ENCODE measurements around the gene EIF3J.

EIF3J gene

GRCh38 chr15:44595246-44595645 lies 58.3 kb downstream of the EIF3J start:
- H3K4me1 ChIP-seq (ENCODE audit: control insufficient read depth, insufficient read depth, low read length), result no peaks in the 10 kb centered on the region
- H3K27me3 ChIP-seq (ENCODE audit: control insufficient read depth, insufficient read depth, low read length), result no peaks in the 10 kb centered on the region
- no peak overlapping the region for H3K9ac ChIP-seq (ENCODE audit: low read length)
- H3K9me3 ChIP-seq (ENCODE audit: control insufficient read depth, insufficient read depth, low read depth, low read length), result no peaks in the 10 kb centered on the region
- peaks cover 79% of the 10 kb centered on the region for H3K36me3 ChIP-seq (ENCODE audit: control insufficient read depth, insufficient read depth, low read length)
- H3K27ac ChIP-seq (ENCODE audit: low read depth, low read length), result no peak overlapping the region
- H3K4me3 ChIP-seq (ENCODE audit: low read depth, low read length), result no peak overlapping the region

- Histone ChIP-seq H3K27me3 (ENCODE audit: control insufficient read depth, insufficient read depth, low read length) (no peaks in the 10 kb centered on the region), H3K36me3 (ENCODE audit: control insufficient read depth, insufficient read depth, low read length) (peaks cover 78% of the 10 kb centered on the region), H3K9ac (ENCODE audit: low read length) (no peak overlapping the region), H3K4me3 (ENCODE audit: low read depth, low read length) (no peak overlapping the region), H3K27ac (ENCODE audit: low read depth, low read length) (no peak overlapping the region), H3K4me1 (ENCODE audit: control insufficient read depth, insufficient read depth, low read length) (no peaks in the 10 kb centered on the region), H3K9me3 (ENCODE audit: control insufficient read depth, insufficient read depth, low read depth, low read length) (no peaks in the 10 kb centered on the region)
Observed at GRCh38 chr15:44595656-44596510, 58.9 kb downstream of the EIF3J start.

- H3K4me3 ChIP-seq (ENCODE audit: low read depth, low read length), result no peak overlapping the region
- peaks cover 72% of the 10 kb centered on the region for H3K36me3 ChIP-seq (ENCODE audit: control insufficient read depth, insufficient read depth, low read length)
- H3K27me3 ChIP-seq (ENCODE audit: control insufficient read depth, insufficient read depth, low read length), result no peaks in the 10 kb centered on the region
- no peaks in the 10 kb centered on the region for H3K9me3 ChIP-seq (ENCODE audit: control insufficient read depth, insufficient read depth, low read depth, low read length)
- H3K4me1 ChIP-seq (ENCODE audit: control insufficient read depth, insufficient read depth, low read length), result no peaks in the 10 kb centered on the region
- H3K27ac ChIP-seq (ENCODE audit: low read depth, low read length), result no peak overlapping the region
- H3K9ac ChIP-seq (ENCODE audit: low read length), result no peak overlapping the region
Observed at GRCh38 chr15:44596511-44597010, 59.6 kb downstream of the EIF3J start.

- Histone ChIP-seq H3K9me3 (ENCODE audit: control insufficient read depth, insufficient read depth, low read depth, low read length) (no peaks in the 10 kb centered on the region), H3K36me3 (ENCODE audit: control insufficient read depth, insufficient read depth, low read length) (peaks cover 64% of the 10 kb centered on the region), H3K9ac (ENCODE audit: low read length) (no peak overlapping the region), H3K27me3 (ENCODE audit: control insufficient read depth, insufficient read depth, low read length) (no peaks in the 10 kb centered on the region), H3K4me1 (ENCODE audit: control insufficient read depth, insufficient read depth, low read length) (no peaks in the 10 kb centered on the region), H3K27ac (ENCODE audit: low read depth, low read length) (no peak overlapping the region), H3K4me3 (ENCODE audit: low read depth, low read length) (no peak overlapping the region)
Observed at GRCh38 chr15:44598066-44598465, 61.1 kb downstream of the EIF3J start.

- peaks cover 66% of the 10 kb centered on the region for H3K36me3 ChIP-seq (ENCODE audit: control insufficient read depth, insufficient read depth, low read length)
Observed at GRCh38 chr15:44598892-44599291, 61.9 kb downstream of the EIF3J start.

GRCh38 chr15:44603126-44603525 lies 66.2 kb downstream of the EIF3J start:
- H3K4me3 ChIP-seq (ENCODE audit: low read depth, low read length), result no peak overlapping the region
- H3K27ac ChIP-seq (ENCODE audit: low read depth, low read length), result no peak overlapping the region
- H3K27me3 ChIP-seq (ENCODE audit: control insufficient read depth, insufficient read depth, low read length), result no peaks in the 10 kb centered on the region
- peaks cover 72% of the 10 kb centered on the region for H3K36me3 ChIP-seq (ENCODE audit: control insufficient read depth, insufficient read depth, low read length)
- no peaks in the 10 kb centered on the region for H3K4me1 ChIP-seq (ENCODE audit: control insufficient read depth, insufficient read depth, low read length)
- H3K9ac ChIP-seq (ENCODE audit: low read length), result no peak overlapping the region
- no peaks in the 10 kb centered on the region for H3K9me3 ChIP-seq (ENCODE audit: control insufficient read depth, insufficient read depth, low read depth, low read length)

More at GRCh38 chr15:44598892-44599291, 61.9 kb downstream of the EIF3J start:
- Histone ChIP-seq H3K27ac (ENCODE audit: low read depth, low read length) (no peak overlapping the region), H3K9ac (ENCODE audit: low read length) (no peak overlapping the region), H3K4me1 (ENCODE audit: control insufficient read depth, insufficient read depth, low read length) (no peaks in the 10 kb centered on the region), H3K27me3 (ENCODE audit: control insufficient read depth, insufficient read depth, low read length) (no peaks in the 10 kb centered on the region), H3K4me3 (ENCODE audit: low read depth, low read length) (no peak overlapping the region), H3K9me3 (ENCODE audit: control insufficient read depth, insufficient read depth, low read depth, low read length) (no peaks in the 10 kb centered on the region)

- H3K36me3 ChIP-seq (ENCODE audit: control insufficient read depth, insufficient read depth, low read length), result peaks cover 61% of the 10 kb centered on the region
Observed at GRCh38 chr15:44606740-44607139, 69.8 kb downstream of the EIF3J start.

More at GRCh38 chr15:44606740-44607139, 69.8 kb downstream of the EIF3J start:
- Histone ChIP-seq H3K27me3 (ENCODE audit: control insufficient read depth, insufficient read depth, low read length) (no peaks in the 10 kb centered on the region), H3K27ac (ENCODE audit: low read depth, low read length) (no peak overlapping the region), H3K4me1 (ENCODE audit: control insufficient read depth, insufficient read depth, low read length) (no peaks in the 10 kb centered on the region), H3K9ac (ENCODE audit: low read length) (no peak overlapping the region), H3K9me3 (ENCODE audit: control insufficient read depth, insufficient read depth, low read depth, low read length) (no peaks in the 10 kb centered on the region), H3K4me3 (ENCODE audit: low read depth, low read length) (no peak overlapping the region)
